HG02943 (cell line): ENCODE measurements around the gene TECTB.

Source experiments
- ATAC-seq: cut with Tn5 transposase; IDR thresholded peaks from one replicate; pipeline ENCODE4 v1.9.1; 2021; ENCODE audit warnings: mild to moderate bottlenecking, low read depth, moderate library complexity; ENCODE audit not compliant: unreplicated experiment

Gene TECTB

DNA sequence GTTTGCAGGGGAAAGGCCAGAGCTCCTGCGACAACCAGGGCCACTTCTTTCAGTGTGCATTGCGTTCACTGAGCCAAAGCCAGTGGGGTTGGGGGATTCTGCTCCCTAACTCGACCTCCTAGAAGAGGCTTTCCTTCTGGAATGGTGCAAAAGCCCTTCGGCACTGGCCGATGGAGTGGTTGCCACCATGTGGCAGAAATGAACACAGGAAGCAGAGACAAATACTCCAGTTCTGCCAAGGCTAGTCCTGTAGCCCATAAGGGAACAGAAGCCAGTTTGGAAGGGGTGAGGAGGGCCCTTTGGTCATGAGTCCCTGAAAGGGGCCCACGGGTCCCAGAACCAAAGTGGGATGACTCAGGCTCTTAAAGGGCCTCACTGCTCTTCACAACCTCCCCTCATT lies 61.1 kb downstream of the TECTB start:
- ATAC-seq, result no peak

DNA sequence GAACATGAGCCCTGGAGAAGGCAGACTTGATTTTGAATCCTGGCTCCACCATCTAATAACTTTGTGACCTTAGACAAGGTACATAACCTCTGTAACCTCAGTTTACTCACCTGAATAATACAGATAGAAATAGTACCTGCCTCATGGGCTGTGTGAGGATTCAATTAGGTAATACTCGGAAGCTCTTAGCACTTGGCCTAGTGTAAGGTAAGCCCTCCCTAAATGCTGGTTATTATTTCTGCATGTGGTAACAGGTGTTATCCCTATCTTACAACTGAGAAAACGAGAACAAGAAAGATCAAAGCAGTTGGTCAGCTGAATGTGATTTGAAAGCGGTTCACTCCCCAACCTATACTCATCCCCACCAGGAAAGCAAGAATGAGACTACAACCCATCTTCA lies 62.0 kb downstream of the TECTB start:
- ATAC-seq, result no peak

DNA sequence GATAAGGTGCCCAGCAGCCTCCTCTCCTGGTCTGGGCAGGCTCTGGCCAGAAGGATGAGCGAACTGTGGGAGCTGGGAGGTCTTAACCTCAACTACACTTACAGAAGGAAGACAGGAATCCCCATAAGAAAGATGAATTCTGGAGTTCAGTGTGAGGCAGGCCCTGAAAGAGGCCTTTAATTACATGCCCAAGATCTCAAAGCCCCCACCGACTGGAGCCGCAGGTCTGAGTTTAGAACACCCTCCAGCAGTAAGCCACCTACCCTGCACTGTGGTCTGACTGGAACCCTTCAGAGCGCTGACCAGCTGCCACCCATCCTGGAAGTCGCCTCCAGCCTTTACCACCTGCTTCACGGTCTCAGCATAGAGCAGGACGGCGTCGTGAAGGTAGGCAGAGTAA lies 62.5 kb downstream of the TECTB start:
- no peak for ATAC-seq

DNA sequence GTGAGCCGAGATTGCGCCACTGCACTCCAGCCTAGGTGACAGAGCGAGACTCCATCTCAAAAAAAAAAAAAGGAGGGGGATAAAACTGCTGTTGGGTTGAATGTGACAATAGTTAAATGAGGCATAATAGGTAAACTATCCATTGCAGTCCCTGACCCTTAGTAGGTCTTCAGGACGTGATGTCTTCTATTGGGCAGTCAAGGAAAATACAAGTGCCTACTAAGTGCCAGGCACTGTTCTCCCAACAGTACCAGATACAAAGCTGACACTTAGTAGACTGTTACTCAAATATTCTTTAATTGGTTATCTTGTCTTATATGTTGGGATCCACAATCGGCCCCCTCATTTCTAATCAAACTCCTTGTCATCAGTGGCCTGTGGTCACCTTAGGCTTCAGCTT lies 63.6 kb downstream of the TECTB start:
- ATAC-seq, result no peak

GRCh38 chr10:112347709-112348671 lies 64.8 kb downstream of the TECTB start:
- no peak for ATAC-seq

GRCh38 chr10:112348759-112349158 lies 65.6 kb downstream of the TECTB start:
- no peak for ATAC-seq

GRCh38 chr10:112349521-112350085 lies 66.4 kb downstream of the TECTB start:
- ATAC-seq, result no peak

DNA sequence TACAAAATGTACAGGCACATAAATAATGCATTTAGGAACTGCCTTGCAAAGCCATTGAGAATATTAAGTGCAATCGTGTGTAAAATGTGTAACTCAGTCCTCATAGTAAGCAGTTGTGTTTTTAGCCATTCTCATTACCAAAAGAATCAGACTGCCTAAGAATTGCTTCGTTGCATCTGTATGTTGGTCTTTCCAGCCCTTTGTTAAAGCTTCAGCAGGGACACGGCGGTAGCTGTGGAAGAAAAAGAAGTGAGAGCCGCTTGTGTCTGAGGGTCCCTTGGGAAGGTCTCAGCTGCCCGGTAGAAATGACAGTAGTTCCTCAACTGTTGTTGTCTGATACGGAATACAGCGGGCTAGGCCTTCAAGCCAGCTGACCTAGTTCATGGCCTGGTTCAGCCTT lies 67.9 kb downstream of the TECTB start:
- ATAC-seq, result no peak

GRCh38 chr10:112352044-112352443 lies 68.8 kb downstream of the TECTB start:
- ATAC-seq, result no peak

GRCh38 chr10:112353046-112353445 lies 69.8 kb downstream of the TECTB start:
- ATAC-seq, result no peak
